Measurements from ENCODE around the gene GRID2IP. TPM values are rescaled to one million over a fixed set of nuclear protein-coding genes. Genes with fewer than 3 reads are reported as not detected.

The GRID2IP gene
- 0.15 TPM in 1 of 2 replicates, not detected in the other for total RNA-seq

DNA sequence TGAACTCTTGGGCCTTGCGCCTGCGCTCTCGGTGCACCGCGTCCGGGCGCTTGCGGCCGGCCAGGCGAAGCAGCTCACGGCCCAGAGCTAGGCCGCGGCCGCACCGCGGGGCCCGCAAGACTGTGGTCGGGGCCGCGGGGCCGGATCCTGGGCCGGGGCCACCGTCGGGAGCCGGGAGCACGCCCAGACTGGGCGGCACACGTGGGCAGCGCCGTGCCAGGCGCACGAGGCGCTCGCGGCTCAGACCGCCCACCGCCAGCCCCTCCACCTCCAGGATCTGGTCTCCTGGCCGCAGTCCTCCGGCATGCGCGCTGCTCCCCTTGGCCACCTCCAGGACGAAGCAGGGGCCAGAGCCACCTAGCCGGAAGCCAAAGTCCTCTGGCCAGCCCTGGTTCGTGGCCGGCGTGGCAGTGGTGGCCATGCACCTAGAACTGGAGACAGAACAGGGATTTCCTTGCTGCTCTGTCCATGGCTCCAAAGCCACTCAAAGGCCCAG lies at the start of gene GRID2IP:
GRID2IP (minus strand) TSS at position 446 of the 496 bp plus-strand sequence; CDS start at position 421, 25 bp downstream.

DNA sequence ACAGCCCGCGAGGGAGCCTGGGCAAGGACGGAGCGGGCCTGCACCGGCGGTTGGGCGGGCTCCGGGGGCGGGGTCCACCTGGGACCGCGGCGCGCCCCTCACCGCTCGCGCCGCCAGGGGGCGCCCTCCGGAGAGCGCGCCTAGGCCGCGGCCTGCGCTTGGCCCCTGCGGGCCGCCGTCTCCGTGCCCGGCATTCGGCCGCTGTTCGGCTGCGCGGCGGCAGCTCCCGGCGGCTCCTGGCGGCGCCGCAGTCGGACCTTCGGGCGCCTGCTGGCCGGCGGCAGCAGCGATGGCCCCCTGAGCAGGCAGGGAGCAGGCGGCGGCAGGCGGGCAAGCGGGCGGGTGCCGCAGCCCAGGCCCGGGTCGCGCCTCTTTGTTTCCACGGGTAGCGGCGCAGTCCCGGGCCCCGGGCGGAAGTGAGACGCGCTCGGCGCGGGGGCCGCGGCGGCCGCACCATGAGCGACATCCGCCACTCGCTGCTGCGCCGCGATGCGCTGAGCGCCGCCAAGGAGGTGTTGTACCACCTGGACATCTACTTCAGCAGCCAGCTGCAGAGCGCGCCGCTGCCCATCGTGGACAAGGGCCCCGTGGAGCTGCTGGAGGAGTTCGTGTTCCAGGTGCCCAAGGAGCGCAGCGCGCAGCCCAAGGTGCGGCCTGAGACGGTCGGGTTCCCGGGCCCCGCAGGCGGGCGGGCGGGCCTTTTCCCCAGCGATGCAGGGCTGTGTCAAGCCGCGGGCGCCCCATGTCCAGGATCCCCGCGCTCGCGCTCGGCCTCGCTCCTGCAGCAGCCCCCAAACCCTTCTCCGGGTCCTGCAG lies 38.8 kb upstream of the GRID2IP start, which contains the start of gene INTS15:
INTS15 (plus strand) TSS at position 193 of the 816 bp plus-strand sequence; CDS start at position 456, 263 bp downstream.

DNA sequence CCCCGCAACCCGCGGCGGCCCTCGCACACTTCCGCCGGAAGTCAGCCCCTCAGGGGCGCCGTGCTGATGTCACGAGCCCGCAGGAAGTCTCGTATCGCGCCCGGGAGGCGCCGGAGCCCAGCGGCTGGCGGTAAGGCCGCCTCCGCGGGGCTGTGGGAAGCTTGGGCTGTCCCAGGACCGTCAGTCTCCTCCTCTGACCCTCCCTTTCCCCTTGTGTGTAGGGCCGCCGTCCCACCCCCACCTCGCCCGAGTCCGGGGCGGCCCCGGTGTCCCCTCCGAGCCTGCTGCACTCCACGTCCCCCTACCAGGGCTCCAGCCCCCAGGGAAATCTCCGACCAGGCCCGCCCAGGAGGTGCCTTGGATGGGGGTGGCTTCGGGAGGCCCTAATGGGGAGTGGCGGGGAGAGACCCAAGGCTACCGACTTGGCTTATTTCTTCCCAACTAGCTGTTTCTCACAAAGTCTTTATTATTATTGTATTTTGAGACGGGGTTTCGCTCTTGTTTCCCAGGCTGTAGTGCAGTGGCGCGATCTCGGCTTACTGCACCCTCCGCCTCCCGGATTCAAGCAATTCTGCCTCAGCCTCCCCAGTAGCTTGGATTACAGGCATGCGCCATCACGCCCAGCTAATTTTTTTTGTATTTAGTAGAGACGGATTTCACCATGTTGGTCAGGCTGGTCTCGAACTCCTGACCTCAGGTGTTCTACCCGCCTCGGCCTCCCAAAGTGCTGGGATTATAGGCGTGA lies 26.3 kb upstream of the GRID2IP start, which contains the start of gene ZDHHC4:
ZDHHC4 (plus strand) TSS at position 86 of the 745 bp plus-strand sequence. CDS start 3,108 bp downstream, outside the sequence.

DNA sequence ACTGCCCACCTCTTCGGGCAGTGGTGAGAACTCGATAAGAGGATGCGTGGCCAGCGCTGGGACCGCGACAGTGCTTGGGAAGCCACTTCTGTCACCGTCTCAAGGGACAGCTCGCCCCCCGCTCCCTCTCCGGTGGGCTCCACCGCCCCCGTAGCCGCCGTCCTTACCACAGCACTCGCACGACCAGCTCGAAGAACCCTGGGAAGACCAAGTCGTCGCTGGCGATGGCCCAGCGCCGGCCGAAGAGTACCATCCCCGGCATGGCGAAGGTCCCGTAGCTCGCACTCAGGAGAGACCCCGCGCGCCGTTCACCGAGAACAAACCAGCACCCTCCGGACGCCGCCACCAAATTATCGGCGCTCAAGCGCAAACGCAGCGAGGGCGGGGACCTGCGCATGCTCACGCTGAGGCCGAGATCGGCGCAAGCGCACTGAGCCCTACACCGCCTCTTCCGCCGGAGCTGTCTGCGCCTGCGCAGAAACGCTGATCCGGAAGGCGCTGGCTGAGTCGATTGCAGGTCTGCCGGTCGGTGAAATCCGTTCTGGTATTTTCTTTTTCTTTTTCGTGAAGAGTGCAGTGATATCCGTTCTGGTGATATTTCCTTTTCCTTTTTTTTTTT lies 103.6 kb downstream of the GRID2IP start, which contains the start of gene DAGLB:
DAGLB (minus strand) TSS at position 374 of the 619 bp plus-strand sequence; CDS start at position 262, 112 bp downstream.

Other genes with a start within 250 kb of the GRID2IP start
- 20.9 and 25.3 TPM in 2 replicates for gene FAM220A, start 202.5 kb downstream of the GRID2IP start, total RNA-seq
- 59.0 and 73.7 TPM in 2 replicates for gene RAC1, start 176.9 kb downstream of the GRID2IP start, total RNA-seq
- 15.6 and 16.5 TPM in 2 replicates for gene DAGLB, start 103.5 kb downstream of the GRID2IP start, total RNA-seq
- 198 and 213 TPM in 2 replicates for gene KDELR2, start 67.3 kb downstream of the GRID2IP start, total RNA-seq
- 59.9 and 77.7 TPM in 2 replicates for gene ZDHHC4, start 26.0 kb upstream of the GRID2IP start, total RNA-seq
- gene INTS15, start 38.6 kb upstream of the GRID2IP start, total RNA-seq: 6.3 and 11.4 TPM in 2 replicates
- 0.15 and 1.5 TPM in 2 replicates for gene ZNF853, start 64.1 kb upstream of the GRID2IP start, total RNA-seq
- 14.1 and 28.6 TPM in 2 replicates for gene ZNF316, start 85.9 kb upstream of the GRID2IP start, total RNA-seq
- 18.9 and 19.6 TPM in 2 replicates for gene ZNF12, start 155.5 kb upstream of the GRID2IP start, total RNA-seq
- under 0.01 and 0.66 TPM in 2 replicates for gene RSPH10B2, start 202.6 kb upstream of the GRID2IP start, total RNA-seq

All from smooth muscle cell of trachea (primary cell).